Naive thymus-derived CD8-positive, alpha-beta T cell (primary cell): ENCODE results near the gene STX16. TPM values are rescaled to one million over a fixed set of nuclear protein-coding genes. Genes with fewer than 3 reads are reported as not detected.
"Not testable (repeated sequence)": the region's sequence is repeated elsewhere in the genome, so short reads cannot be mapped to it uniquely, and the experiment has no call there.

Source experiments
- ATAC-seq, 2 donors: fragments of 150-1000 bp; cut with Tn5 transposase in 1 of 2; sonication (Bioruptor Pico), chemical (Tn5 transposase) in 1 of 2; 1 replicate in 1 of 2; 2 replicates in 1 of 2; pipeline ENCODE4 v1.10.0; 2021; ENCODE audit warnings: mild to moderate bottlenecking in 2 of 2, moderate library complexity in 2 of 2
- POLR2A ChIA-PET: fragments of 350-600 bp; sonication (Branson Sonifier 250); formaldehyde crosslinking; loops from one replicate; lab custom pipeline; 2021; ENCODE audit warnings: antibody characterized with exemption; lab: Charles Lee
- DNase-seq, 10 donors: peaks; one replicate each; pipeline versions ENCODE4 v3.0.0 to v3.0.0-alpha.2; 2020 to 2022
- H3K27ac Mint-ChIP-seq, 10 donors: one replicate each; pipeline ENCODE4 v1.8.0; 2020 to 2022; ENCODE audit warnings: mild to moderate bottlenecking in 10 of 10, mixed read lengths in 10 of 10, moderate library complexity in 4 of 10, inconsistent platforms in 1 of 10
- H3K27me3 Mint-ChIP-seq, 5 donors: one replicate each; pipeline ENCODE4 v1.8.0; 2021 to 2022; ENCODE audit warnings: mixed read lengths in 5 of 5
- H3K36me3 Mint-ChIP-seq, 3 donors: one replicate each; pipeline ENCODE4 v1.8.0; 2020 to 2022; ENCODE audit warnings: mixed read lengths in 3 of 3, mild to moderate bottlenecking in 2 of 3, inconsistent platforms in 1 of 3
- H3K4me1 Mint-ChIP-seq, 4 donors: one replicate each; pipeline ENCODE4 v1.8.0; 2021 to 2022; ENCODE audit warnings: mixed read lengths in 4 of 4
- H3K4me3 Mint-ChIP-seq, 10 donors: one replicate each; pipeline ENCODE4 v1.8.0; 2020 to 2022; ENCODE audit warnings: mild to moderate bottlenecking in 10 of 10, mixed read lengths in 10 of 10, moderate library complexity in 6 of 10, inconsistent platforms in 1 of 10
- H3K9me3 Mint-ChIP-seq, 9 donors: one replicate each; pipeline ENCODE4 v1.8.0; 2020 to 2022; ENCODE audit warnings: mixed read lengths in 9 of 9, mild to moderate bottlenecking in 3 of 9, inconsistent platforms in 1 of 9, moderate library complexity in 1 of 9
- polyA plus RNA-seq, 3 donors: library from polyadenylated mRNA; unstranded; fragments of 300-500 nt; fragmentation: Illumina TruSeq; gene quantifications; one replicate each; pipeline ENCODE4 v1.2.3, GENCODE V29; 2021
- total RNA-seq, 8 experiments: library from RNA in 2 of 8; stranded (reverse) in 2 of 8; gene quantifications; one replicate each; pipeline ENCODE4 v1.2.3 and lab custom pipeline; 2021 to 2026

STX16 gene
- total and polyA plus RNA-seq, 5 experiments from 2014 or later, result 23.2 to 205 (median 35.9) TPM

DNA sequence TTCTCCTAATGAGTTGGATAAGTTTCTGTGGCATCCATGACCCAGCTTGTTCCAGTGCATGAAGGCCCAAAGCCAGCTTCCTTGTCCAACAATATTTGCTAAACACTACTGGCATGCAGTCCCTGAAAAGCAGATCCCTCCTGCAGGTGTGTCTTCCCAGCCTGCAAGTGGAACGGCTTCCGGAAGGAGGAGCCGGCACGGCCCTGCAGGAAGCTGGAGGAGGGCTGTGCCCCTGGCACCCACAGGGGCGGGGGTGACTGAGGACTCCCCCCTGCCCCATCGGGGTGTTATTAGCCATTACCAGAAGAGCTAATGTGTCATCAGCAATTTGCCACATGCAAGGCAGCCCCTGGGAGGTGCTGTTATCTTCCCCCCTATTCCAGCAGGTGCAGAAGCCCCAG, 68.9 kb downstream of the STX16 start:
- peaks cover 0 to 3% (median 0%) of the 10 kb centered on the region in 9 donors for H3K9me3 Mint-ChIP-seq
- ATAC-seq (no peak), DNase-seq (peak in 1 of 10 donors; percentile 12)
- H3K4me3 Mint-ChIP-seq, result no peak overlapping the region
- H3K27ac Mint-ChIP-seq, result no peak overlapping the region
- peaks cover 0 to 5% (median 0%) of the 10 kb centered on the region in 3 donors for H3K36me3 Mint-ChIP-seq
- H3K4me1 Mint-ChIP-seq, result peaks cover 0 to 4% (median 0%) of the 10 kb centered on the region in 4 donors
- peaks cover 24 to 43% (median 36%) of the 10 kb centered on the region in 5 donors for H3K27me3 Mint-ChIP-seq
- POLR2A ChIA-PET, result no interaction called here

DNA sequence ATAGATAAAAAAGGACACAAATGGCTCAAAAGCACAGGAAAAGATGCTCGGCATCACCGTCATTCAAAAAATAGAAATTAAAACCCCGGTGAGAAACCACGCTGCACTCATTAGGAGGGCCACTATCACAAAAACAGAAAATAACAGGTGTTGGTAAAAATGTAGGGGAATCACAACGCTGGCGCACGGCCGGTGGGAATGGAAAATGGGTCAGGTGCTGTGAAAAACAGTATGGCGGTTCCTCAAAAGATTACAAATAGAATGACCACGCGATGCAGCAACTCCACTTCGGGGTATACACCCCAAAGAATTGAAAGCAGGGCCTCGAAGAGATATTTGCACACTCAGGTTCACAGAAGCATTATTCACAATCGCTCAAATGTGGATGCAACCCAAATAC, 69.8 kb downstream of the STX16 start:
- Mint-ChIP-seq H3K27me3 (peaks cover 24 to 48% (median 36%) of the 10 kb centered on the region in 5 donors), H3K4me1 (peaks cover 0 to 4% (median 0%) of the 10 kb centered on the region in 4 donors), H3K36me3 (peaks cover 0 to 5% (median 0%) of the 10 kb centered on the region in 3 donors), H3K4me3 (no peak overlapping the region), H3K9me3 (peaks cover 0 to 4% (median 0%) of the 10 kb centered on the region in 9 donors), H3K27ac (no peak overlapping the region)
- POLR2A ChIA-PET, result no interaction called here
- DNase-seq, result no peak
- ATAC-seq, result no peak

DNA sequence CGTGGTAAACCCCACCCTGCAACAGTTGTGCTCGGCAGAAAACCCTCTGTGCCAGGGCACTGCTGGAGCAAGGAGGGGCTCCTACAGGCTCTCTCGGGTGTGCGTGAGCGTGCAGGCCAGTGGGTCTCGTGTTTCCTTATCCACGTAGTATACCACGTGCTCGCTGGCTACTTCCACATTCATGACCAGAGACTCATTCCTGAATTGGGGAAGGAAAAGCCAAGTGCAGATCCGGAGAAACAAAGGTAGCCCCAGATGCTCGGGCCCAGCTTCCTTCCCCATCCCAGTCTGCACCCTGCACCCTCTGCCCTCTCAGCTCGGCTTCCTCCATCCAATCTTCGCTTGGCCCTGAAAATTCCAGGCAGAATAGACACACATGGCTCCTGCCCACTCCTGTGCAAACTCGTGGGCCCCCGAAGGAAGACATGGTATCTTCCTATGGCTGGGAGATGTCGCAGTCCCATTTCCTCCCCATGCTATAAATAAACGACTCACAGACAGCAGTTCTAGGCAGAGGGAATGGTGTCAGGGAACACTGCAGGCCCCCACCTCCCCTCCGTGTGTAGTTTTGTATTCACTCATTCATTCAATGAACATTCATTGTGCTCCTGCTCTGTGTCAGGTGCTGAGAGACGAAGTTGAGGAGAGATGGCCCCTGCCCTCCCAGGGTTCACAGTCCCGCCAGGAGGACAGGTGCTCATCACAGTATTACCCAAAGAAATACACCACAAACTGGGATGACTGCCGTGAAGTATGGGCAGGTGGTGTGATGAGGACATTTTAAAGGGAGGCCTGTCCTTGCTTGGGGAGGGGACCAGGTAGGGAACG, 71.1 kb downstream of the STX16 start:
- DNase-seq (peak in 1 of 10 donors; percentile 6), ATAC-seq (no peak)
- Mint-ChIP-seq H3K36me3 (peaks cover 0 to 16% (median 7%) of the 10 kb centered on the region in 3 donors), H3K4me3 (no peak overlapping the region), H3K4me1 (peaks cover 0 to 4% (median 0%) of the 10 kb centered on the region in 4 donors), H3K27me3 (peaks cover 27 to 48% (median 39%) of the 10 kb centered on the region in 5 donors), H3K9me3 (peaks cover 0 to 14% (median 6%) of the 10 kb centered on the region in 9 donors), H3K27ac (peak overlapping the region in 1 of 10 donors; percentile 28)
- POLR2A ChIA-PET, result no interaction called here

DNA sequence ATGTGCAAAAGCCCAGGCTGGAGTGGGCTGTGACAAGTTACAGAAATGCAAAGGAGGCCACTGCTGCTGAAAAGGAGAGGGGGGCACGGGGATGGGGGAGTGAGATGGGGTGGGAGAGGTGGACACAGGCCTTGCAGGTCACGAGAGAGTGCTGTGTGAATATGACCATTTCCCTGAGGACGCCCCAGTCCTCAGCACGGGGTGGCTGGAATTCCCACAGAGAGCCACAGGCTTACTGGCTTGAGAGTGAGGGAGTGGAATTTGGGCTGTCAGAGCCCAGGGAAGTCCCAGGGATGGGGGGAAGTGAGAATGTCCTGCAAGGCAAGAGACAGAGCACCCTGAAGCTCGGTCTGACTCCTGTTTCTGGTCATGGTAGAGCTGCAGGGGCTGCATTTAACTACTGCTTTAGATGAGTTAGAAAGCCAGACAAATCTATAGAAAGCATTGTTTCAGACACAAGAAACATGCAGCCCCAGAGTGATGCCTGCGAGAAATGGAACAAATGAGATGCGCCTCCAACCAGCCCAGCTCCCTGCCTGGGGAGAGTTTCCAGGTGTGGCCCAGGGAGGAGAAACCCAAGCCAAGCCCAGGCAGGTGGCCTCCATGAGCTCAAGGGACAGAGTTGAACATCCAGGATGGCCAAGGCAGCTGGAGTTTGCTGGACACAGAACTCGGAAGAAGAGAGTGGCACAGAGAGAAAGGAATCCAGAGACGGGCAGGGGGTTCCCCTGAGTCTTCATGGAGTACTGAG, 72.0 kb downstream of the STX16 start:
- POLR2A ChIA-PET, result no interaction called here
- DNase-seq, result peak in 1 of 10 donors; percentile 8
- Mint-ChIP-seq H3K36me3 (peaks cover 0 to 25% (median 11%) of the 10 kb centered on the region in 3 donors), H3K27ac (no peak overlapping the region), H3K27me3 (peaks cover 27 to 48% (median 39%) of the 10 kb centered on the region in 5 donors), H3K4me1 (peaks cover 0 to 4% (median 0%) of the 10 kb centered on the region in 4 donors), H3K9me3 (peaks cover 0 to 22% (median 10%) of the 10 kb centered on the region in 9 donors), H3K4me3 (no peak overlapping the region)
- no peak for ATAC-seq

DNA sequence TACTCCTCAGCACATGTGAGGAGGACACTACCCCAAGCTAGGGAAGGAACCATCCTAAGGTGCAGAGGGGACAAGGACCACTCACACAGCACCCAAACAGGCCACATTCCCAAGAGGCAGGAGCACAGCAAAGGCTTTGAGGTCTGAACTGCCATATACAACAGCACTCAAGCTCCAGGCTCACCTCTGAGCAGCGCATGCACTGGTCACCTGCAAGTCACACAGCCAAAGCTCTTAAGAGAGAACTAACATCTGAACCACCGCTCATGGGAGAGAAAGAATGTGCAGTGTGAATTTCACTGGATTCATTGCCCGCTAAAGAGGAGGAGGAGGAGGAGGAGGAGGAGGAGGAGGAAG, 72.5 kb downstream of the STX16 start:
- peak in 1 of 10 donors; percentile 5 for DNase-seq
- H3K9me3 Mint-ChIP-seq, result peaks cover 0 to 22% (median 10%) of the 10 kb centered on the region in 9 donors
- peaks cover 0 to 26% (median 11%) of the 10 kb centered on the region in 3 donors for H3K36me3 Mint-ChIP-seq
- ATAC-seq, result no peak
- H3K4me3 Mint-ChIP-seq, result no peak overlapping the region
- no peak overlapping the region for H3K27ac Mint-ChIP-seq
- peaks cover 27 to 48% (median 39%) of the 10 kb centered on the region in 5 donors for H3K27me3 Mint-ChIP-seq
- POLR2A ChIA-PET, result no interaction called here
- H3K4me1 Mint-ChIP-seq, result peaks cover 0 to 4% (median 0%) of the 10 kb centered on the region in 4 donors

DNA sequence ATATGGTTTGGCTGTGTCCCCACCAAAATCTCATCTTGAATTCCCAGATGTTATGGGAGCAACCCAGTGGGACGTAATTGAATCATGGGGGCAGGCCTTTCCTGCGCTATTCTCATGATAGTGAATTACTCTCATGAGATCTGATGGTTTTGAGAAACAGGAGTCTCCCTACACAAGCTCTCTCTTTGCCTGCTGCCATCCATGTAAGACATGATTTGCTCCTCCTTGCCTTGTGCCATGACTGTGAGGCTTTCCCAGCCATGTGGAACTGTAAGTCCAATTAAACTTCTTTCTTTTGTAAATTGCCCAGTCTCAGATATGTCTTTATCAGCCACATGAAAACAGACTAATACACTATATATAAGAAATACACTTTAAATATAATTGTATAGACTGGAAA, 75.1 kb downstream of the STX16 start:
- H3K4me1 Mint-ChIP-seq, H3K4me3 Mint-ChIP-seq, POLR2A ChIA-PET, ATAC-seq, DNase-seq: not testable (repeated sequence)
- Mint-ChIP-seq H3K9me3 (peaks cover 0 to 22% (median 10%) of the 10 kb centered on the region in 9 donors), H3K27ac (peak overlapping the region in 1 of 10 donors; percentile 40), H3K36me3 (peaks cover 0 to 26% (median 11%) of the 10 kb centered on the region in 3 donors), H3K27me3 (peaks cover 28 to 55% (median 42%) of the 10 kb centered on the region in 5 donors)

Other genes with a start within 250 kb of the STX16 start
- not detected for gene APCDD1L, start 135.9 kb upstream of the STX16 start, total RNA-seq
- gene APCDD1L, start 135.9 kb upstream of the STX16 start, polyA plus RNA-seq, result under 1 TPM in 1 of 3 donors, not detected in 2; 0.48 TPM
- 10 to 100 TPM; 43.1 to 44.8 TPM for gene NPEPL1, start 41.5 kb downstream of the STX16 start, total RNA-seq
- gene NPEPL1, start 41.5 kb downstream of the STX16 start, polyA plus RNA-seq, result 1 to 10 TPM; 5.3 to 6.3 (median 5.5) TPM
- 1 to 10 TPM; 1.3 TPM for gene GNAS-AS1, start 199.6 kb downstream of the STX16 start, total RNA-seq
- gene GNAS-AS1, start 199.6 kb downstream of the STX16 start, polyA plus RNA-seq, result under 1 TPM in 1 of 3 donors, not detected in 2; 0.14 TPM
- 100 to 1,000 TPM; 695 to 756 TPM for gene GNAS, start 201.4 kb downstream of the STX16 start, total RNA-seq
- gene GNAS, start 201.4 kb downstream of the STX16 start, polyA plus RNA-seq, result 100 to 1,000 TPM; 155 to 247 (median 169) TPM